SU-DHL-6 (cell line): Measurements from ENCODE around the gene RAB11B.

Source experiments
- H2AFZ ChIP-seq: fragments of 200-600 bp; sonication (generic); 2 replicates; pipeline ENCODE4 v1.6.1; 2014; ENCODE audit warnings: low read depth, mild to moderate bottlenecking, moderate library complexity, mixed read lengths, antibody characterized with exemption, low read length; ENCODE audit not compliant: severe bottlenecking
- H3F3A ChIP-seq: fragments of 200-600 bp; shearing (Covaris generic); 2 replicates; pipeline ENCODE4 v1.6.0; 2016; ENCODE audit warnings: antibody characterized with exemption, mild to moderate bottlenecking; ENCODE audit not compliant: insufficient read depth
- H3K27ac ChIP-seq: fragments of 200-600 bp; sonication (generic); 2 replicates; pipeline ENCODE4 v1.5.1; 2016; ENCODE audit warnings: low read depth, mild to moderate bottlenecking, low read length, moderate library complexity, mixed read lengths
- H3K27me3 ChIP-seq: fragments of 200-600 bp; sonication (generic), shearing (Covaris generic); 2 replicates; pipeline ENCODE4 v1.6.0; 2014; ENCODE audit warnings: mild to moderate bottlenecking, low read length
- H3K36me3 ChIP-seq: fragments of 200-600 bp; sonication (generic); 2 replicates; pipeline ENCODE4 v1.6.1; 2014; ENCODE audit warnings: mild to moderate bottlenecking, low read length, mixed read lengths
- H3K4me2 ChIP-seq: fragments of 300-600, 200-600 bp; shearing (Covaris generic), sonication (generic); 2 replicates; pipeline ENCODE4 v1.6.0; 2014; ENCODE audit warnings: low read length, low read depth, mild to moderate bottlenecking; ENCODE audit not compliant: poor library complexity, severe bottlenecking
- H3K4me3 ChIP-seq: fragments of 200-600 bp; sonication (generic); 2 replicates; pipeline ENCODE4 v1.5.1; 2014; ENCODE audit warnings: antibody characterized with exemption, low read length, mild to moderate bottlenecking, mixed read lengths; ENCODE audit not compliant: insufficient read depth, poor library complexity, severe bottlenecking
- H3K79me2 ChIP-seq: fragments of 200-600 bp; sonication (generic); 2 replicates; pipeline ENCODE4 v1.6.1; 2014; ENCODE audit warnings: mild to moderate bottlenecking, low read length, moderate library complexity; ENCODE audit not compliant: insufficient read depth
- H3K9ac ChIP-seq: fragments of 200-600 bp; sonication (generic); 2 replicates; pipeline ENCODE4 v1.7.0; 2014; ENCODE audit warnings: mild to moderate bottlenecking, low read length
- H3K9me2 ChIP-seq: fragments of 200-600 bp; sonication (generic); replicated peaks from 2 replicates; pipeline ENCODE4 v1.6.1; 2014; ENCODE audit warnings: low read length; ENCODE audit not compliant: insufficient read depth
- H3K9me3 ChIP-seq: fragments of 200-600 bp; sonication (generic); 2 replicates; pipeline ENCODE4 v1.6.1; 2014; ENCODE audit warnings: low read length, mixed read lengths; ENCODE audit not compliant: insufficient read depth
- H4K20me1 ChIP-seq: fragments of 200-600 bp; sonication (generic); 2 replicates; pipeline ENCODE4 v1.6.1; 2014; ENCODE audit warnings: low read depth, mild to moderate bottlenecking, antibody characterized with exemption, low read length, moderate library complexity, mixed read lengths
- EZH2phosphoT487 ChIP-seq: fragments of 200-600 bp; sonication (generic), shearing (Covaris generic); conservative IDR thresholded peaks from 2 replicates; pipeline ENCODE4 v1.6.1; 2018; ENCODE audit warnings: mild to moderate bottlenecking, antibody characterized with exemption, low read length, moderate library complexity, mixed read lengths
- TF ChIP-seq, protein P1 (sequence below): fragments of 200-600 bp; sonication (generic); IDR thresholded peaks from one replicate; pipeline ENCODE4 v1.5.1; 2017; ENCODE audit warnings: antibody characterized with exemption, mild to moderate bottlenecking, low read length, moderate library complexity; ENCODE audit not compliant: insufficient read depth, poor library complexity, severe bottlenecking

Gene RAB11B

DNA sequence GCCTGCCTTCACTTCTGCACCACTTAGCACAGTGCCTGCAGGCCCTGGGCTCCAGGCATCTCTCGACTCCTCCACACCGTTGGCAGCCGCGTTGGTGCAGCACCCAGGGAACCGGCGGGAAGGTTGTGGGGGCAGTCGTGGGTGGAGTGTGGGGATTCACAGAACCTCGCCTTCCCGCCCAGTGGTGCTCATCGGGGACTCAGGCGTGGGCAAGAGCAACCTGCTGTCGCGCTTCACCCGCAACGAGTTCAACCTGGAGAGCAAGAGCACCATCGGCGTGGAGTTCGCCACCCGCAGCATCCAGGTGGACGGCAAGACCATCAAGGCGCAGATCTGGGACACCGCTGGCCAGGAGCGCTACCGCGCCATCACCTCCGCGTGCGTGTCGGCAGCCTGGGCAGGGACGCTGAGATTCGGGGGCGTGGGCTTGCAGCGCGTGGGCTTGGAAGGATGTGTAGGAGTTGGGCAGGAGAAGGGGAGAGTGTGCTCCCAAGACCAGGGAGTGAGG, 9.6 kb downstream of the RAB11B start:
- Histone ChIP-seq H4K20me1 (no peaks in the 10 kb centered on the region; the same call in 1 of the 2 replicates), H3K9me2 (no peaks in the 10 kb centered on the region), H3K36me3 (no peaks in the 10 kb centered on the region)

DNA sequence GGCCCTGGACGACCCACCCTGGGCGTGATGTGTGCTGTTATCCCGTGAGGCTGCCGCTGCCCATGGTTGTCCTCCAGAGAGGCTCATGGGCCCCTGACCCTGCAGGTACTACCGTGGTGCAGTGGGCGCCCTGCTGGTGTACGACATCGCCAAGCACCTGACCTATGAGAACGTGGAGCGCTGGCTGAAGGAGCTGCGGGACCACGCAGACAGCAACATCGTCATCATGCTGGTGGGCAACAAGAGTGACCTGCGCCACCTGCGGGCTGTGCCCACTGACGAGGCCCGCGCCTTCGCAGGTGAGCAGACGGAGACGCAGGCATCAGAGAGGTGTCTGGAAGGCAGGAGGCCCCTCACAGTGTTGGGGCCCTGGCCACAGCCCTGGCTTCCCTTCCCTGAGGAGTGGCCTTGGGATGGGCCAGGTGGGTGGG, 11.8 kb downstream of the RAB11B start:
- no peaks in the 10 kb centered on the region for H3K36me3 ChIP-seq
- H3K79me2 ChIP-seq = peaks cover 21% of the 10 kb centered on the region
- H3K9ac ChIP-seq = no peak overlapping the region
- no peak overlapping the region for H2AFZ ChIP-seq
- H3F3A ChIP-seq = no peaks in the 10 kb centered on the region
- no peaks in the 10 kb centered on the region for H3K27me3 ChIP-seq
- no peak overlapping the region for H3K4me3 ChIP-seq
- H4K20me1 ChIP-seq = no peaks in the 10 kb centered on the region; the same call in 1 of the 2 replicates
- no peaks in the 10 kb centered on the region for H3K9me3 ChIP-seq
- no peak overlapping the region for H3K27ac ChIP-seq
- no peaks in the 10 kb centered on the region for H3K9me2 ChIP-seq
- no peak for TF ChIP-seq EZH2phosphoT487
- no peak overlapping the region for H3K4me2 ChIP-seq

More for the DNA sequence above, 9.6 kb downstream of the RAB11B start:
- no peak overlapping the region for H3K4me3 ChIP-seq
- no peak overlapping the region for H3K4me2 ChIP-seq
- H3K79me2 ChIP-seq = peaks cover 40% of the 10 kb centered on the region
- no peak overlapping the region for H2AFZ ChIP-seq
- H3K9ac ChIP-seq = no peak overlapping the region
- H3F3A ChIP-seq = no peaks in the 10 kb centered on the region
- H3K27ac ChIP-seq = no peak overlapping the region
- H3K27me3 ChIP-seq = no peaks in the 10 kb centered on the region
- H3K9me3 ChIP-seq = no peaks in the 10 kb centered on the region
- TF ChIP-seq EZH2phosphoT487 = no peak
- TF ChIP-seq, protein P1, sequence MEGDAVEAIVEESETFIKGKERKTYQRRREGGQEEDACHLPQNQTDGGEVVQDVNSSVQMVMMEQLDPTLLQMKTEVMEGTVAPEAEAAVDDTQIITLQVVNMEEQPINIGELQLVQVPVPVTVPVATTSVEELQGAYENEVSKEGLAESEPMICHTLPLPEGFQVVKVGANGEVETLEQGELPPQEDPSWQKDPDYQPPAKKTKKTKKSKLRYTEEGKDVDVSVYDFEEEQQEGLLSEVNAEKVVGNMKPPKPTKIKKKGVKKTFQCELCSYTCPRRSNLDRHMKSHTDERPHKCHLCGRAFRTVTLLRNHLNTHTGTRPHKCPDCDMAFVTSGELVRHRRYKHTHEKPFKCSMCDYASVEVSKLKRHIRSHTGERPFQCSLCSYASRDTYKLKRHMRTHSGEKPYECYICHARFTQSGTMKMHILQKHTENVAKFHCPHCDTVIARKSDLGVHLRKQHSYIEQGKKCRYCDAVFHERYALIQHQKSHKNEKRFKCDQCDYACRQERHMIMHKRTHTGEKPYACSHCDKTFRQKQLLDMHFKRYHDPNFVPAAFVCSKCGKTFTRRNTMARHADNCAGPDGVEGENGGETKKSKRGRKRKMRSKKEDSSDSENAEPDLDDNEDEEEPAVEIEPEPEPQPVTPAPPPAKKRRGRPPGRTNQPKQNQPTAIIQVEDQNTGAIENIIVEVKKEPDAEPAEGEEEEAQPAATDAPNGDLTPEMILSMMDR = no peak

DNA sequence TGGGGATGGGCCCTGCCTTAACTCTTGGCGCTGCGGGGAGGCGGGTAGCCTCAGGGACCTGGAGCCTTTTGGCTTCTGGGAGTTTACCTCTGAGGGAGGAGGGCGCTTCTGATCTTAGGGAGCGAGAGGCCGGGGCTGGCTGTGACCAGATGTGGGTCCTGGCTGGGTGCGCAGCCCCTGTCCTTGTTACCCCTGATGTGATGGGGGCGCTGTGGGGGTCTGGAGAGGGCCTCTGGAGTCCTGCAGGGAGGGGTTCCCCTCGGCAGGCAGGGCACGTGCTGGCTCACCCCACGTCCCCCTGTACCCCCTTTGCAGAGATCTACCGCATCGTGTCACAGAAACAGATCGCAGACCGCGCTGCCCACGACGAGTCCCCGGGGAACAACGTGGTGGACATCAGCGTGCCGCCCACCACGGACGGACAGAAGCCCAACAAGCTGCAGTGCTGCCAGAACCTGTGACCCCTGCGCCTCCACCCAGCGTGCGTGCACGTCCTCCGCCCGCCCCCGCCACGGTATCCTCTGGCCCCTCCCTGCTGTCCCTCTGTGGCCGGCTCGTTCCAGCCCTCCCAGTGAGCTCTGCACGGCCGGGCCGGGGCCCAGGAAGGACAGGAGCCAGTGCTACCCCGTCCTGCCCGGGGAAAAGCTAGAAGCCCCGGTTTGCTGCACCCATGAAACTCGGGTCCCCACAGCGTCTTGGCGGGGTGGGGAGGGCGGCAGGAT, 13.1 kb downstream of the RAB11B start:
- Histone ChIP-seq H3K27me3 (no peaks in the 10 kb centered on the region), H3K9me3 (no peaks in the 10 kb centered on the region), H2AFZ (no peak overlapping the region), H3F3A (no peaks in the 10 kb centered on the region), H3K9ac (no peak overlapping the region), H3K4me3 (no peak overlapping the region), H3K9me2 (no peaks in the 10 kb centered on the region), H3K4me2 (no peak overlapping the region), H3K27ac (no peak overlapping the region), H4K20me1 (no peaks in the 10 kb centered on the region), H3K36me3 (no peaks in the 10 kb centered on the region), H3K79me2 (peaks cover 9% of the 10 kb centered on the region; the same call in 1 of the 2 replicates)
- TF ChIP-seq EZH2phosphoT487 = no peak
- TF ChIP-seq, protein P1 = no peak

DNA sequence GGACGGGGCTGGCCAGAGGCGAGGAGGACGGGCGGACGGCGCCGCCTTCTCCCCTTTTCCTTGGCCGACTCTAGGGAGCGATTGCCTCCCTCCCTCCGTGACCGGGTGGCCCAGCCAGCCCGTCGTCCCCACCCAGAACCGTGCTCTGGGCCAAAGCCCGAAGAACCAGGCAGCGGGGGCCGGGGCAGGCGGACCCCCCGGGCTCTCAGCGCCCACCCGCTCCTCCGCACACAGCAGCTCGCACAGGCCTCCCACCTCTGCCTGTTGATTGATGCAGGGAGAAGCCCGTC, 13.6 kb downstream of the RAB11B start:
- H3K9me2 ChIP-seq = no peaks in the 10 kb centered on the region
- H4K20me1 ChIP-seq = no peaks in the 10 kb centered on the region
- TF ChIP-seq, protein P1 = no peak
- TF ChIP-seq EZH2phosphoT487 = no peak

More for the DNA sequence above, 13.6 kb downstream of the RAB11B start:
- H3K9me3 ChIP-seq = no peaks in the 10 kb centered on the region
- H2AFZ ChIP-seq = no peak overlapping the region
- H3K4me3 ChIP-seq = no peak overlapping the region
- no peak overlapping the region for H3K4me2 ChIP-seq
- no peak overlapping the region for H3K9ac ChIP-seq
- H3F3A ChIP-seq = no peaks in the 10 kb centered on the region
- no peaks in the 10 kb centered on the region for H3K27me3 ChIP-seq
- H3K36me3 ChIP-seq = no peaks in the 10 kb centered on the region
- H3K27ac ChIP-seq = no peak overlapping the region
- peaks cover 4% of the 10 kb centered on the region; the same call in 1 of the 2 replicates for H3K79me2 ChIP-seq
